T-helper 2 cell treated with Interferon-gamma antibody and Interleukin-4, amounts not matched to agents 5 μg/mL and 100 μg/mL, for 36 hours (primary cell): Measurements from ENCODE around the gene MFRP.
A peak's percentile ranks its signal among the peaks of the same experiment; 100 is the strongest.

ENCODE experiments used
- DNase-seq: peaks from one replicate; pipeline ENCODE4 v3.0.0; 2021; ENCODE audit warnings: low spot score
- H3K27ac Mint-ChIP-seq: one replicate; pipeline ENCODE4 v1.8.0; 2021; ENCODE audit warnings: mild to moderate bottlenecking, mixed read lengths
- H3K27me3 Mint-ChIP-seq: one replicate; pipeline ENCODE4 v1.8.0; 2021; ENCODE audit warnings: low read depth, mixed read lengths
- H3K36me3 Mint-ChIP-seq: one replicate; pipeline ENCODE4 v1.8.0; 2021; ENCODE audit warnings: low read depth, mixed read lengths
- H3K4me1 Mint-ChIP-seq: one replicate; pipeline ENCODE4 v1.8.0; 2021; ENCODE audit warnings: low read depth, mixed read lengths
- H3K4me3 Mint-ChIP-seq: one replicate; pipeline ENCODE4 v1.8.0; 2022; ENCODE audit warnings: mild to moderate bottlenecking, moderate library complexity, mixed read lengths
- H3K9me3 Mint-ChIP-seq: one replicate; pipeline ENCODE4 v1.8.0; 2021; ENCODE audit warnings: mixed read lengths

Gene MFRP

GRCh38 chr11:119367661-119368120 lies 21.2 kb upstream of the MFRP start:
- Mint-ChIP-seq H3K4me3 (no peak overlapping the region), H3K27ac (no peak overlapping the region), H3K4me1 (peaks cover 5% of the 10 kb centered on the region), H3K36me3 (no peaks in the 10 kb centered on the region), H3K27me3 (peaks cover 28% of the 10 kb centered on the region), H3K9me3 (no peaks in the 10 kb centered on the region)
- no peak for DNase-seq

GRCh38 chr11:119366690-119367620 lies 20.4 kb upstream of the MFRP start:
- no peak for DNase-seq
- Mint-ChIP-seq H3K4me1 (peaks cover 5% of the 10 kb centered on the region), H3K27me3 (peaks cover 35% of the 10 kb centered on the region), H3K4me3 (no peak overlapping the region), H3K27ac (no peak overlapping the region), H3K36me3 (no peaks in the 10 kb centered on the region), H3K9me3 (no peaks in the 10 kb centered on the region)

- H3K4me3 Mint-ChIP-seq = peak overlapping the region; percentile 87
- H3K36me3 Mint-ChIP-seq = no peaks in the 10 kb centered on the region
- no peak for DNase-seq
- peaks cover 35% of the 10 kb centered on the region for H3K27me3 Mint-ChIP-seq
- peaks cover 5% of the 10 kb centered on the region for H3K4me1 Mint-ChIP-seq
- no peak overlapping the region for H3K27ac Mint-ChIP-seq
- no peaks in the 10 kb centered on the region for H3K9me3 Mint-ChIP-seq
Observed at GRCh38 chr11:119365071-119365591, 18.6 kb upstream of the MFRP start.

GRCh38 chr11:119363851-119364590 lies 17.5 kb upstream of the MFRP start:
- DNase-seq = peak; percentile 60
- H3K4me3 Mint-ChIP-seq = peak overlapping the region; percentile 87
- H3K27me3 Mint-ChIP-seq = peaks cover 35% of the 10 kb centered on the region

GRCh38 chr11:119363081-119363850 lies 16.8 kb upstream of the MFRP start:
- Mint-ChIP-seq H3K4me1 (peaks cover 10% of the 10 kb centered on the region), H3K27ac (no peak overlapping the region)

More at GRCh38 chr11:119363851-119364590, 17.5 kb upstream of the MFRP start:
- Mint-ChIP-seq H3K27ac (no peak overlapping the region), H3K36me3 (no peaks in the 10 kb centered on the region), H3K4me1 (peaks cover 10% of the 10 kb centered on the region), H3K9me3 (no peaks in the 10 kb centered on the region)

GRCh38 chr11:119362741-119363080 lies 16.2 kb upstream of the MFRP start:
- Mint-ChIP-seq H3K9me3 (no peaks in the 10 kb centered on the region), H3K36me3 (no peaks in the 10 kb centered on the region), H3K27me3 (peaks cover 35% of the 10 kb centered on the region), H3K27ac (no peak overlapping the region), H3K4me1 (peaks cover 10% of the 10 kb centered on the region), H3K4me3 (no peak overlapping the region)
- DNase-seq = no peak

More at GRCh38 chr11:119363081-119363850, 16.8 kb upstream of the MFRP start:
- no peaks in the 10 kb centered on the region for H3K36me3 Mint-ChIP-seq
- no peak for DNase-seq
- peaks cover 35% of the 10 kb centered on the region for H3K27me3 Mint-ChIP-seq
- peak overlapping the region; percentile 36 for H3K4me3 Mint-ChIP-seq
- no peaks in the 10 kb centered on the region for H3K9me3 Mint-ChIP-seq

- Mint-ChIP-seq H3K9me3 (no peaks in the 10 kb centered on the region), H3K27me3 (peaks cover 33% of the 10 kb centered on the region), H3K27ac (no peak overlapping the region), H3K4me3 (no peak overlapping the region), H3K4me1 (peaks cover 10% of the 10 kb centered on the region), H3K36me3 (no peaks in the 10 kb centered on the region)
- DNase-seq = no peak
Observed at GRCh38 chr11:119361941-119362725, 15.6 kb upstream of the MFRP start.

- H3K9me3 Mint-ChIP-seq = no peaks in the 10 kb centered on the region
- no peak overlapping the region for H3K27ac Mint-ChIP-seq
- H3K36me3 Mint-ChIP-seq = no peaks in the 10 kb centered on the region
- peak; percentile 63 for DNase-seq
- H3K4me3 Mint-ChIP-seq = no peak overlapping the region
- peaks cover 13% of the 10 kb centered on the region for H3K4me1 Mint-ChIP-seq
- H3K27me3 Mint-ChIP-seq = peaks cover 26% of the 10 kb centered on the region
Observed at GRCh38 chr11:119361056-119361787, 14.7 kb upstream of the MFRP start.

GRCh38 chr11:119359365-119360214 lies 13.1 kb upstream of the MFRP start:
- Mint-ChIP-seq H3K4me3 (no peak overlapping the region), H3K4me1 (peaks cover 13% of the 10 kb centered on the region), H3K27ac (no peak overlapping the region), H3K27me3 (peaks cover 19% of the 10 kb centered on the region), H3K36me3 (no peaks in the 10 kb centered on the region), H3K9me3 (no peaks in the 10 kb centered on the region)
- DNase-seq = no peak

- no peak for DNase-seq
- Mint-ChIP-seq H3K4me3 (peak overlapping the region; percentile 69), H3K36me3 (no peaks in the 10 kb centered on the region), H3K9me3 (no peaks in the 10 kb centered on the region), H3K27ac (no peak overlapping the region), H3K27me3 (peaks cover 13% of the 10 kb centered on the region), H3K4me1 (peaks cover 9% of the 10 kb centered on the region)
Observed at GRCh38 chr11:119357074-119357473, 10.6 kb upstream of the MFRP start.

- Mint-ChIP-seq H3K4me1 (peaks cover 9% of the 10 kb centered on the region), H3K36me3 (no peaks in the 10 kb centered on the region), H3K4me3 (peak overlapping the region; percentile 91), H3K27me3 (peaks cover 17% of the 10 kb centered on the region), H3K9me3 (no peaks in the 10 kb centered on the region), H3K27ac (peak overlapping the region; percentile 70)
- peak; percentile 66 for DNase-seq
Observed at GRCh38 chr11:119356349-119357031, 10.0 kb upstream of the MFRP start.
